WTC11 (cell line): Measurements from ENCODE around the gene RBM38.

ENCODE experiments used
- ARID4B ChIP-seq: sonication (generic); formaldehyde crosslinking; IDR thresholded peaks from 2 replicates; pipeline ENCODE4 v1.8.0; 2023; ENCODE audit warnings: missing genetic modification reagents, mild to moderate bottlenecking, borderline replicate concordance
- CTCF ChIP-seq: fragments of 200-600 bp; IDR thresholded peaks from 2 replicates; pipeline ENCODE4 v1.8.0; 2022; ENCODE audit warnings: antibody characterized with exemption
- JUN ChIP-seq: sonication (generic); formaldehyde crosslinking; IDR thresholded peaks from 2 replicates; pipeline ENCODE4 v1.8.0; 2023; ENCODE audit warnings: mild to moderate bottlenecking, missing genetic modification reagents
- TF ChIP-seq, protein P1 (sequence below): sonication (generic); formaldehyde crosslinking; IDR thresholded peaks from 2 replicates; pipeline ENCODE4 v1.8.0; 2022; ENCODE audit warnings: mild to moderate bottlenecking, missing genetic modification reagents
- TF ChIP-seq, protein P2 (sequence below): sonication (generic); formaldehyde crosslinking; IDR thresholded peaks from 2 replicates; pipeline ENCODE4 v1.8.1; 2023; ENCODE audit warnings: mild to moderate bottlenecking, missing genetic modification reagents, moderate library complexity

DNA sequence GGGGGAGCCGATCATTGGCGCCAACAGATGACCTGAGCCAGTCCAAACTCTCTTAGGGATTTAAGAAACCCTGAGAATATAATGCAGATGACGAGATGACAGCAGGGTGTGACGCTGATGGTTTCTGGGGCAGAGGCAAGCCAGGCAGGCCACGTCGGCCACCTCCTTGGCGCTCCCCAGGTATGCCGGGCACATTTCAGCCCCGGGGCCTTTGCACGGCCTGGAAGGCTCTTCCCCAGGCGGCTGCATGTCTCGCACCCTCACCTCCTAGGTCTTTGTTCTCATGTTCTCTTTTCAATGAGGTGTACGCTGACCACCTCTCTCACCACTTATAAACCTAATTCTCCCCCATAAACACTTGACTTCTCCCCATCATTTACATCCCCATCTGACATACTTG is 64.9 kb downstream of the RBM38 start:
- TF ChIP-seq, protein P1, sequence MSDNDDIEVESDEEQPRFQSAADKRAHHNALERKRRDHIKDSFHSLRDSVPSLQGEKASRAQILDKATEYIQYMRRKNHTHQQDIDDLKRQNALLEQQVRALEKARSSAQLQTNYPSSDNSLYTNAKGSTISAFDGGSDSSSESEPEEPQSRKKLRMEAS (CRISPR knock-in tag), result no peak
- TF ChIP-seq CTCF (no peak), ARID4B (CRISPR knock-in tag) (no peak), JUN (no peak)
- TF ChIP-seq, protein P2, sequence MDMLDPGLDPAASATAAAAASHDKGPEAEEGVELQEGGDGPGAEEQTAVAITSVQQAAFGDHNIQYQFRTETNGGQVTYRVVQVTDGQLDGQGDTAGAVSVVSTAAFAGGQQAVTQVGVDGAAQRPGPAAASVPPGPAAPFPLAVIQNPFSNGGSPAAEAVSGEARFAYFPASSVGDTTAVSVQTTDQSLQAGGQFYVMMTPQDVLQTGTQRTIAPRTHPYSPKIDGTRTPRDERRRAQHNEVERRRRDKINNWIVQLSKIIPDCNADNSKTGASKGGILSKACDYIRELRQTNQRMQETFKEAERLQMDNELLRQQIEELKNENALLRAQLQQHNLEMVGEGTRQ (CRISPR knock-in tag), result no peak
